SU-DHL-6 (cell line): ENCODE measurements around the gene SRGAP3.

ENCODE experiments used
- H2AFZ ChIP-seq: fragments of 200-600 bp; sonication (generic); 2 replicates; pipeline ENCODE4 v1.6.1; 2014; ENCODE audit warnings: low read depth, mild to moderate bottlenecking, moderate library complexity, mixed read lengths, antibody characterized with exemption, low read length; ENCODE audit not compliant: severe bottlenecking
- H3F3A ChIP-seq: fragments of 200-600 bp; shearing (Covaris generic); 2 replicates; pipeline ENCODE4 v1.6.0; 2016; ENCODE audit warnings: antibody characterized with exemption, mild to moderate bottlenecking; ENCODE audit not compliant: insufficient read depth
- H3K27ac ChIP-seq: fragments of 200-600 bp; sonication (generic); 2 replicates; pipeline ENCODE4 v1.5.1; 2016; ENCODE audit warnings: low read depth, mild to moderate bottlenecking, low read length, moderate library complexity, mixed read lengths
- H3K27me3 ChIP-seq: fragments of 200-600 bp; sonication (generic), shearing (Covaris generic); 2 replicates; pipeline ENCODE4 v1.6.0; 2014; ENCODE audit warnings: mild to moderate bottlenecking, low read length
- H3K36me3 ChIP-seq: fragments of 200-600 bp; sonication (generic); 2 replicates; pipeline ENCODE4 v1.6.1; 2014; ENCODE audit warnings: mild to moderate bottlenecking, low read length, mixed read lengths
- H3K4me2 ChIP-seq: fragments of 300-600, 200-600 bp; shearing (Covaris generic), sonication (generic); 2 replicates; pipeline ENCODE4 v1.6.0; 2014; ENCODE audit warnings: low read length, low read depth, mild to moderate bottlenecking; ENCODE audit not compliant: poor library complexity, severe bottlenecking
- H3K4me3 ChIP-seq: fragments of 200-600 bp; sonication (generic); 2 replicates; pipeline ENCODE4 v1.5.1; 2014; ENCODE audit warnings: antibody characterized with exemption, low read length, mild to moderate bottlenecking, mixed read lengths; ENCODE audit not compliant: insufficient read depth, poor library complexity, severe bottlenecking
- H3K79me2 ChIP-seq: fragments of 200-600 bp; sonication (generic); 2 replicates; pipeline ENCODE4 v1.6.1; 2014; ENCODE audit warnings: mild to moderate bottlenecking, low read length, moderate library complexity; ENCODE audit not compliant: insufficient read depth
- H3K9ac ChIP-seq: fragments of 200-600 bp; sonication (generic); 2 replicates; pipeline ENCODE4 v1.7.0; 2014; ENCODE audit warnings: mild to moderate bottlenecking, low read length
- H3K9me2 ChIP-seq: fragments of 200-600 bp; sonication (generic); replicated peaks from 2 replicates; pipeline ENCODE4 v1.6.1; 2014; ENCODE audit warnings: low read length; ENCODE audit not compliant: insufficient read depth
- H3K9me3 ChIP-seq: fragments of 200-600 bp; sonication (generic); 2 replicates; pipeline ENCODE4 v1.6.1; 2014; ENCODE audit warnings: low read length, mixed read lengths; ENCODE audit not compliant: insufficient read depth
- H4K20me1 ChIP-seq: fragments of 200-600 bp; sonication (generic); 2 replicates; pipeline ENCODE4 v1.6.1; 2014; ENCODE audit warnings: low read depth, mild to moderate bottlenecking, antibody characterized with exemption, low read length, moderate library complexity, mixed read lengths
- CTCF ChIP-seq: fragments of 200-600 bp; sonication (generic); IDR thresholded peaks from one replicate; pipeline ENCODE4 v1.5.1; 2017; ENCODE audit warnings: antibody characterized with exemption, mild to moderate bottlenecking, low read length, moderate library complexity; ENCODE audit not compliant: insufficient read depth, poor library complexity, severe bottlenecking
- EZH2phosphoT487 ChIP-seq: fragments of 200-600 bp; sonication (generic), shearing (Covaris generic); conservative IDR thresholded peaks from 2 replicates; pipeline ENCODE4 v1.6.1; 2018; ENCODE audit warnings: mild to moderate bottlenecking, antibody characterized with exemption, low read length, moderate library complexity, mixed read lengths

Gene SRGAP3

GRCh38 chr3:9061634-9062033, 187.8 kb downstream of the SRGAP3 start:
- H3F3A ChIP-seq, result no peaks in the 10 kb centered on the region
- no peaks in the 10 kb centered on the region for H4K20me1 ChIP-seq
- H3K9me2 ChIP-seq, result no peaks in the 10 kb centered on the region
- TF ChIP-seq CTCF, result no peak
- no peak for TF ChIP-seq EZH2phosphoT487
- H3K27ac ChIP-seq, result no peak overlapping the region
- H2AFZ ChIP-seq, result no peak overlapping the region
- H3K36me3 ChIP-seq, result no peaks in the 10 kb centered on the region
- H3K4me2 ChIP-seq, result no peak overlapping the region
- H3K9ac ChIP-seq, result no peak overlapping the region
- no peaks in the 10 kb centered on the region for H3K79me2 ChIP-seq
- no peak overlapping the region for H3K4me3 ChIP-seq
- H3K9me3 ChIP-seq, result no peaks in the 10 kb centered on the region
- H3K27me3 ChIP-seq, result no peaks in the 10 kb centered on the region

GRCh38 chr3:9059489-9060400, 189.7 kb downstream of the SRGAP3 start:
- no peaks in the 10 kb centered on the region for H3F3A ChIP-seq
- TF ChIP-seq CTCF (no peak), EZH2phosphoT487 (no peak)
- H2AFZ ChIP-seq, result no peak overlapping the region
- no peak overlapping the region for H3K4me3 ChIP-seq
- H3K9ac ChIP-seq, result no peak overlapping the region
- H4K20me1 ChIP-seq, result no peaks in the 10 kb centered on the region
- H3K79me2 ChIP-seq, result no peaks in the 10 kb centered on the region
- no peak overlapping the region for H3K27ac ChIP-seq
- H3K9me3 ChIP-seq, result no peaks in the 10 kb centered on the region
- H3K9me2 ChIP-seq, result no peaks in the 10 kb centered on the region
- H3K27me3 ChIP-seq, result no peaks in the 10 kb centered on the region
- no peak overlapping the region for H3K4me2 ChIP-seq
- no peaks in the 10 kb centered on the region for H3K36me3 ChIP-seq

GRCh38 chr3:9056581-9056980, 192.9 kb downstream of the SRGAP3 start:
- no peak overlapping the region for H3K4me2 ChIP-seq
- H3K27me3 ChIP-seq, result no peaks in the 10 kb centered on the region
- H3K9me3 ChIP-seq, result no peaks in the 10 kb centered on the region
- no peaks in the 10 kb centered on the region for H3K9me2 ChIP-seq
- no peaks in the 10 kb centered on the region for H4K20me1 ChIP-seq
- H2AFZ ChIP-seq, result no peak overlapping the region
- TF ChIP-seq EZH2phosphoT487 (no peak), CTCF (no peak)
- H3K36me3 ChIP-seq, result no peaks in the 10 kb centered on the region
- H3K9ac ChIP-seq, result no peak overlapping the region
- H3F3A ChIP-seq, result no peaks in the 10 kb centered on the region
- H3K79me2 ChIP-seq, result no peaks in the 10 kb centered on the region
- no peak overlapping the region for H3K27ac ChIP-seq
- H3K4me3 ChIP-seq, result no peak overlapping the region
